IPS-20b (cell line): ENCODE results near the gene DUS1L.

ENCODE experiments used
- H3K27ac ChIP-seq: one replicate; pipeline ENCODE4 v1.5.1; 2013; ENCODE audit warnings: low read length
- H3K27me3 ChIP-seq: 2 replicates; pipeline ENCODE4 v1.6.1; 2013; ENCODE audit warnings: mild to moderate bottlenecking, low read length, inconsistent platforms; ENCODE audit not compliant: insufficient read depth
- H3K36me3 ChIP-seq: 2 replicates; pipeline ENCODE4 v1.6.1; 2013; ENCODE audit warnings: low read depth, mild to moderate bottlenecking, inconsistent platforms, low read length, moderate library complexity; ENCODE audit not compliant: insufficient read depth
- H3K4me1 ChIP-seq: 2 replicates; pipeline ENCODE4 v1.6.1; 2013; ENCODE audit warnings: mild to moderate bottlenecking, control low read depth, inconsistent platforms, low read length, moderate library complexity; ENCODE audit not compliant: insufficient read depth
- H3K4me3 ChIP-seq: 2 replicates; pipeline ENCODE4 v1.5.1; 2013; ENCODE audit warnings: mild to moderate bottlenecking, low read length, inconsistent platforms
- H3K9ac ChIP-seq: 2 replicates; pipeline ENCODE4 v1.6.1; 2013; ENCODE audit warnings: low read depth, mild to moderate bottlenecking, inconsistent platforms, low read length, moderate library complexity
- H3K9me3 ChIP-seq: 2 replicates; pipeline ENCODE4 v1.6.1; 2013; ENCODE audit warnings: mild to moderate bottlenecking, low read depth, low read length, inconsistent platforms; ENCODE audit not compliant: insufficient read depth

Gene DUS1L

DNA sequence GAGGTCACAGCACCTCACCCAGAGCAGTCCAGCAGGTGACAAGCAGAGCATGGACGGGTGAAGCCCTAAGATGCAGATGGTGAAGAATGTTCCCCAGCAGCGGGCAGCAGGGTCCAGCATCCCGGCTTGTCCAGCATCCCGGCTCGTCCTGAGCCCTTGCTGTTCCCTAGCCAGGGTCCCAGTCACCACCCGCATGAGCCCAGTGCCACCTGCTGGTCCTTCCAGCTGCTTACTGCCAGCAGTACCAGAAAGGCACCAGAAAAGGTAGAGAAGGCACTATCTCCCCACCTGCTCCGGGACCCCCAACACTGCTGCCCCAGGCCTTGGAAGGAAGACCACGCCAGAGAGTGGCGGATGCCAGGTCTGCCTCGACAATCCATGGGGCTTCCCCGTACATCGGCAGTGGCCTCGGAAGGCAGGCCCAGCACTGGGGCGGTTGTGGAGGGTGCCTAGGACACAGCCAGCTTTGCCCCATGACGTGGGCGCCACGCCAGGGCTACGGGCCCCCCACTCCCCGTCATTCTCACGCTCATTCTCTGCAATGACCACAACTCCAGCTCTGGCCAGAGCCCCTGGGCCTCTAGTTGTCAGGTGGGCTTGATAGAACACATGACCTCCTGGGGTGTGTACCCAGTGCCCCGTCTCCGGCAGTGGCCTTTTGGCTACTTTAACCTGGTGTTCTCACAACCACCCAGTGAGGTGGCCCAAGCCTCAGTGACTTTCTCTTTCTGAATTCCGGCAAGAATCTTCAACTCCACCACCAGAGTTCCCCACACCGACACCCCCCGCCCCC is 44.3 kb downstream of the DUS1L start:
- H3K4me1 ChIP-seq, result peaks cover 3% of the 10 kb centered on the region
- H3K4me3 ChIP-seq, result peak overlapping the region; percentile 90

DNA sequence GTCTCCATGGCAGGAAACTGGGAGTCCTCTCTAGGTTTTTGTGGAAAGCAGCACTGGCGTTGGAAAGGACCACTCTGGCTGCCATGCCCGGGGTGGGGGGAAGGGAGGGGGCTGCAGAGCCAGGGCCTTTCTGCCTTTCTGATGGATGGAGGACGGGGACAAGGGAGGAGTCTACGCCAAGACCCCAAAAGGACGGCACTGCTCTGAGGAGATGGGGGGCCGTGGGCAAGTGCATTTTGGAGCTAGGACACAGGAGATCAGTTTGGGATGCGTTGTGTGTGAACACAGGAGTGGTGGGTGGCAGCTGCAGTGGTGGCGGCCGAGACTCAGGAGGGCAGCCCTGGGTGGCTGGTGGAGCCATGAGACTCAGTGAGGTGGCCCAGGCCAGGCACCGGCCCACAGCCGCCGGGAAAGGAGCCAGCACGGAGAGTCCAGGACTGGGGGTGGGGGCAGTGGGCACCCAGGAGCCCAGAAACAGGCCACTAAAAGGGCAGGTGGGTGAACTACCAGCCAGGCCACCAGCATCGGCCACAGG is 45.0 kb downstream of the DUS1L start:
- Histone ChIP-seq H3K27me3 (no peaks in the 10 kb centered on the region), H3K9me3 (no peaks in the 10 kb centered on the region), H3K36me3 (peaks cover 5% of the 10 kb centered on the region; the same call in 1 of the 2 replicates), H3K9ac (no peak overlapping the region), H3K4me3 (no peak overlapping the region), H3K27ac (no peak overlapping the region), H3K4me1 (peaks cover 3% of the 10 kb centered on the region)

More for the DNA sequence above, 44.3 kb downstream of the DUS1L start:
- H3K9ac ChIP-seq, result peak overlapping the region; percentile 90
- H3K27me3 ChIP-seq, result no peaks in the 10 kb centered on the region
- no peaks in the 10 kb centered on the region for H3K9me3 ChIP-seq
- no peak overlapping the region for H3K27ac ChIP-seq
- H3K36me3 ChIP-seq, result peaks cover 5% of the 10 kb centered on the region; the same call in 1 of the 2 replicates

GRCh38 chr17:82019690-82020571 is 45.7 kb downstream of the DUS1L start:
- H3K4me3 ChIP-seq, result no peak overlapping the region
- peaks cover 3% of the 10 kb centered on the region for H3K4me1 ChIP-seq
- no peaks in the 10 kb centered on the region for H3K9me3 ChIP-seq
- no peak overlapping the region for H3K27ac ChIP-seq
- no peak overlapping the region for H3K9ac ChIP-seq
- H3K36me3 ChIP-seq, result peaks cover 5% of the 10 kb centered on the region; the same call in 1 of the 2 replicates
- H3K27me3 ChIP-seq, result no peaks in the 10 kb centered on the region

- no peak overlapping the region for H3K9ac ChIP-seq
- H3K4me1 ChIP-seq, result peaks cover 3% of the 10 kb centered on the region
- H3K27me3 ChIP-seq, result no peaks in the 10 kb centered on the region
- no peak overlapping the region for H3K4me3 ChIP-seq
- H3K27ac ChIP-seq, result no peak overlapping the region
- no peaks in the 10 kb centered on the region for H3K9me3 ChIP-seq
- H3K36me3 ChIP-seq, result peaks cover 5% of the 10 kb centered on the region; the same call in 1 of the 2 replicates
Measured at GRCh38 chr17:82018989-82019689, 46.5 kb downstream of the DUS1L start.

DNA sequence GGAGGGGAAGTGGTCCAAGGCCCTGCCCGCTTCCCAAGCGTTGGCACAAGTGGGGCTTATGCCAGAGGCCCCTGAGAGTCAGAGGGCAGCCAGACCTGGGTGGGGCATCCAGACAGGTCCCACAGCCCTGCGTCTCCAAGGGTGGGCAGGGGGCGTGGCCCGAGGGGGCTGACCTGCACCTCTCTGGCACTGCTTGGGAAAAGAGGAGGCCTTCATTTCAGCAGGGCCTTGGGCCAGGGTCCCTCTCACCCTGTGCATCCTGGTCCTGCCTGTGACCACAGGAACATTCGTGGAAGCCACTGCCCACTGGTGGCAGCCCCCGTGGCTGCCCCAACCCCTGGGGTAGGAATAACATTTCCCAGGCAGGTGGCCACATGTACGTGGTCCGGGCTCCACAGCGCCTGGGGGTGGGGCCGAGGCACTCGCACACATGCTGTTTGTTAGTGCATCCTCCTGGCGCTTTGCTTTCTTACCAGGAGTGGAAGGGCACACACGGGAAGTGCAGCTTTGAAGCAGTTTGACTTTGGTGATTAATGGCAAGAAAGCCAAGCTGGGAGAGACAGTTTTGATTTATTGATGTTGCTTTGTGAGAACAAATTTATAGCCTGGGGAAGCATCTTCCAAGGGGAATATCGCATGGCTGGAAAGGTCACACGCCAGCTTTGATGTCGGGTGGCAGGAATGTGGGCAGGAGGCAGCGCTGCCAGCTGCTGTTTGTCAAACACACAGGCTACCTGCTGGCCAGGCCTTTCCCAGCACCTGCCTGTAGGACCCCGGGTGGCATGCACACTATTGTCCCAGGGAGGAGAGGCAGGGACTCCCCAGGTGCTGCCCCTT is 47.2 kb downstream of the DUS1L start:
- H3K9me3 ChIP-seq, result no peaks in the 10 kb centered on the region
- peaks cover 3% of the 10 kb centered on the region for H3K4me1 ChIP-seq
- no peak overlapping the region for H3K4me3 ChIP-seq
- H3K27me3 ChIP-seq, result no peaks in the 10 kb centered on the region
- H3K36me3 ChIP-seq, result peaks cover 5% of the 10 kb centered on the region; the same call in 1 of the 2 replicates
- H3K27ac ChIP-seq, result no peak overlapping the region
- no peak overlapping the region for H3K9ac ChIP-seq

DNA sequence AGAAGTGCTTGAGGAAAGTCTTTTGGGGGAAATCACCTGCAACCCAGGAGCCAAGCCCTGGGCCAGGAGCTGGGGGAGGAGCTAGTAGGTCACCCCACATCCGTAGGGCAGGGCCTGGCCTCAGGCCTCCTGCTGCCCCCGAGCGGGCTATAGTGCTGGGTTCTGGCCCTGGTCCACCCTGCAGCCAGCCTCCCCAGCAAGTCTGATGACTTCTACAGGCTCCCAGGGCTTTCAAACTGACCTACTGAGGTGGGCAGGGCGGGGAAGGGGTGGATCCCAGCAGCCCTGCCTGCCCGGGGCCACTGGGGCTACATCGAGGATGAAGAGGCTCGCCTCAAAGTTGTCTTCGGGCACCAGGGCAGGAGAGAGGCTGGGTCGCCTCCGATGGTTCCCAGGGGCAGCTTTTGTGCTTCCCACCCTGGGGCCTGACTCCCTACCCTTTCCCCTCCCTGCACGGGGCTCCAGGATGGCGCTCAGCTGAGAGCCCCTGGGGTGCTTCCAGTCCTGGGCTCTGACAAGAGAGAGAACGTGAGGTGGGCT is 47.9 kb downstream of the DUS1L start:
- Histone ChIP-seq H3K4me1 (peaks cover 3% of the 10 kb centered on the region), H3K27me3 (no peaks in the 10 kb centered on the region), H3K9me3 (no peaks in the 10 kb centered on the region), H3K27ac (no peak overlapping the region), H3K9ac (no peak overlapping the region), H3K4me3 (no peak overlapping the region), H3K36me3 (peaks cover 5% of the 10 kb centered on the region; the same call in 1 of the 2 replicates)

GRCh38 chr17:82016875-82017459 is 48.6 kb downstream of the DUS1L start:
- no peak overlapping the region for H3K27ac ChIP-seq
- H3K4me3 ChIP-seq, result no peak overlapping the region
- H3K36me3 ChIP-seq, result peaks cover 5% of the 10 kb centered on the region; the same call in 1 of the 2 replicates
- no peak overlapping the region for H3K9ac ChIP-seq
- no peaks in the 10 kb centered on the region for H3K27me3 ChIP-seq
- no peaks in the 10 kb centered on the region for H3K9me3 ChIP-seq
- peaks cover 3% of the 10 kb centered on the region for H3K4me1 ChIP-seq

- Histone ChIP-seq H3K27ac (no peak overlapping the region), H3K4me1 (no peaks in the 10 kb centered on the region; the same call in 1 of the 2 replicates), H3K4me3 (no peak overlapping the region), H3K9ac (no peak overlapping the region), H3K27me3 (no peaks in the 10 kb centered on the region), H3K9me3 (no peaks in the 10 kb centered on the region), H3K36me3 (peaks cover 5% of the 10 kb centered on the region; the same call in 1 of the 2 replicates)
Measured at GRCh38 chr17:82016061-82016874, 49.3 kb downstream of the DUS1L start.

GRCh38 chr17:82015311-82015971 is 50.2 kb downstream of the DUS1L start:
- Histone ChIP-seq H3K4me1 (no peaks in the 10 kb centered on the region; the same call in 1 of the 2 replicates), H3K9ac (no peak overlapping the region), H3K27me3 (no peaks in the 10 kb centered on the region), H3K4me3 (no peak overlapping the region), H3K27ac (no peak overlapping the region), H3K9me3 (no peaks in the 10 kb centered on the region), H3K36me3 (peaks cover 5% of the 10 kb centered on the region; the same call in 1 of the 2 replicates)
